CD4-positive, alpha-beta T cell (primary cell): ENCODE measurements around the gene KCNC4. TPM values are rescaled to one million over a fixed set of nuclear protein-coding genes. Genes with fewer than 3 reads are reported as not detected.

Source experiments
- ATAC-seq: fragments of 200-7000 bp; cut with Tn5 transposase; one replicate; pipeline ENCODE4 v1.10.0; 2022; ENCODE audit warnings: mild to moderate bottlenecking; ENCODE audit not compliant: poor library complexity
- CTCF ChIA-PET: fragments of 350-600 bp; sonication (Branson Sonifier 250); formaldehyde crosslinking; loops from one replicate; lab custom pipeline; 2021; ENCODE audit warnings: antibody characterized with exemption, inconsistent platforms; lab: Charles Lee
- POLR2A ChIA-PET: fragments of 350-600 bp; sonication (Branson Sonifier 250); formaldehyde crosslinking; loops from one replicate; lab custom pipeline; 2021; ENCODE audit warnings: antibody characterized with exemption, inconsistent platforms; lab: Charles Lee
- DNase-seq, 14 experiments: peaks; one replicate each; pipeline ENCODE4 v3.0.0-alpha.2; 2013 to 2020; ENCODE audit warnings: mixed read lengths in 2 of 14
- H3K27ac ChIP-seq, 2 donors: one replicate each; pipeline versions ENCODE4 v1.5.1 to v1.7.0; 2013; ENCODE audit warnings: low read length in 2 of 2, low read depth in 1 of 2, mild to moderate bottlenecking in 1 of 2
- H3K27me3 ChIP-seq, 2 experiments: 1 replicate in 1 of 2; 2 replicates in 1 of 2; pipeline versions ENCODE4 v1.6.1 to v1.7.0; 2013; ENCODE audit warnings: low read length in 2 of 2, control low read depth in 1 of 2, mild to moderate bottlenecking in 1 of 2, moderate library complexity in 1 of 2; ENCODE audit not compliant: insufficient read depth in 2 of 2, control insufficient read depth in 1 of 2
- H3K36me3 ChIP-seq: one replicate; pipeline ENCODE4 v1.6.1; 2013; ENCODE audit warnings: low read length, control low read depth; ENCODE audit not compliant: insufficient read depth
- H3K4me1 ChIP-seq: one replicate; pipeline ENCODE4 v1.6.1; 2013; ENCODE audit warnings: low read length, control low read depth; ENCODE audit not compliant: insufficient read depth
- H3K4me3 ChIP-seq: one replicate; pipeline ENCODE4 v1.5.1; 2013; ENCODE audit warnings: mild to moderate bottlenecking, low read length, moderate library complexity
- H3K9me3 ChIP-seq, 2 experiments: 1 replicate in 1 of 2; 2 replicates in 1 of 2; pipeline versions ENCODE4 v1.6.1 to v1.7.0; 2013; ENCODE audit warnings: low read length in 2 of 2, mild to moderate bottlenecking in 2 of 2, control low read depth in 1 of 2, moderate library complexity in 1 of 2; ENCODE audit not compliant: control insufficient read depth in 1 of 2, insufficient read depth in 1 of 2
- H3K27ac Mint-ChIP-seq: one replicate; pipeline ENCODE4 v1.8.0; 2020; ENCODE audit warnings: mixed read lengths
- H3K27me3 Mint-ChIP-seq: one replicate; pipeline ENCODE4 v1.8.0; 2021; ENCODE audit warnings: mixed read lengths
- H3K36me3 Mint-ChIP-seq: one replicate; pipeline ENCODE4 v1.8.0; 2021; ENCODE audit warnings: low read depth, mixed read lengths
- H3K4me1 Mint-ChIP-seq: one replicate; pipeline ENCODE4 v1.8.0; 2021; ENCODE audit warnings: low read depth, mixed read lengths
- H3K4me3 Mint-ChIP-seq: one replicate; pipeline ENCODE4 v1.8.0; 2020; ENCODE audit warnings: mild to moderate bottlenecking, mixed read lengths
- H3K9me3 Mint-ChIP-seq: one replicate; pipeline ENCODE4 v1.8.0; 2020; ENCODE audit warnings: mixed read lengths
- CTCF ChIP-seq: fragments of 200-600 bp; IDR thresholded peaks from one replicate; pipeline ENCODE4 v1.8.0; 2022; ENCODE audit warnings: antibody characterized with exemption, mild to moderate bottlenecking
- intact Hi-C, 2 experiments: fragments of 100-400 bp; cut with DNase I in 1 of 2; cut with micrococcal nuclease in 1 of 2; formaldehyde crosslinking; loops; one replicate each; pipeline versions ENCODE4 v1.15.1 to v1.9.0; 2023 to 2025; cut with DNase I, micrococcal nuclease
- total RNA-seq, 174 experiments: library from RNA in 2 of 174; stranded (reverse) in 2 of 174; gene quantifications; one replicate each; pipeline ENCODE4 v1.2.3 and lab custom pipeline; 2021 to 2026

The KCNC4 gene
- total RNA-seq, 2 experiments from 2014 or later, result 16.5 to 17.7 TPM

GRCh38 chr1:110237386-110238152, 27.5 kb downstream of the KCNC4 start:
- Mint-ChIP-seq H3K27me3 (no peaks in the 10 kb centered on the region), H3K9me3 (no peaks in the 10 kb centered on the region), H3K36me3 (peaks cover 9% of the 10 kb centered on the region), H3K27ac (no peak overlapping the region), H3K4me1 (no peaks in the 10 kb centered on the region), H3K4me3 (no peak overlapping the region)
- ChIA-PET CTCF (interaction anchor here (0.8 kb wide), 1 partner anchor 223 kb away, joined by 4 read pairs; no protein-coding TSS in a partner anchor), POLR2A (no interaction called here)
- H3K27me3 ChIP-seq, result no peaks in the 10 kb centered on the region
- no peak overlapping the region for H3K4me3 ChIP-seq
- no peak for ATAC-seq
- H3K4me1 ChIP-seq, result no peaks in the 10 kb centered on the region
- no peaks in the 10 kb centered on the region for H3K9me3 ChIP-seq
- DNase-seq, result no peak
- H3K36me3 ChIP-seq, result no peaks in the 10 kb centered on the region
- H3K27ac ChIP-seq, result no peak overlapping the region
- intact Hi-C loops, result no loop called here
- TF ChIP-seq CTCF, result no peak

- intact Hi-C loops, result no loop called here
- Histone ChIP-seq H3K27me3 (no peaks in the 10 kb centered on the region), H3K4me3 (no peak overlapping the region), H3K9me3 (no peaks in the 10 kb centered on the region), H3K27ac (no peak overlapping the region), H3K4me1 (peaks cover 5% of the 10 kb centered on the region), H3K36me3 (no peaks in the 10 kb centered on the region)
- ATAC-seq (no peak), DNase-seq (no peak)
- Mint-ChIP-seq H3K27ac (no peak overlapping the region), H3K4me1 (no peaks in the 10 kb centered on the region), H3K9me3 (no peaks in the 10 kb centered on the region), H3K36me3 (peaks cover 1% of the 10 kb centered on the region), H3K27me3 (no peaks in the 10 kb centered on the region), H3K4me3 (no peak overlapping the region)
- CTCF ChIA-PET, result no interaction called here
- no peak for TF ChIP-seq CTCF
- POLR2A ChIA-PET, result interaction anchor here (1.1 kb wide), 1 partner anchor 552 kb away, joined by 3 read pairs; the partner anchor contains the start of gene GSTM1
Measured at GRCh38 chr1:110239441-110240430, 29.6 kb downstream of the KCNC4 start.

DNA sequence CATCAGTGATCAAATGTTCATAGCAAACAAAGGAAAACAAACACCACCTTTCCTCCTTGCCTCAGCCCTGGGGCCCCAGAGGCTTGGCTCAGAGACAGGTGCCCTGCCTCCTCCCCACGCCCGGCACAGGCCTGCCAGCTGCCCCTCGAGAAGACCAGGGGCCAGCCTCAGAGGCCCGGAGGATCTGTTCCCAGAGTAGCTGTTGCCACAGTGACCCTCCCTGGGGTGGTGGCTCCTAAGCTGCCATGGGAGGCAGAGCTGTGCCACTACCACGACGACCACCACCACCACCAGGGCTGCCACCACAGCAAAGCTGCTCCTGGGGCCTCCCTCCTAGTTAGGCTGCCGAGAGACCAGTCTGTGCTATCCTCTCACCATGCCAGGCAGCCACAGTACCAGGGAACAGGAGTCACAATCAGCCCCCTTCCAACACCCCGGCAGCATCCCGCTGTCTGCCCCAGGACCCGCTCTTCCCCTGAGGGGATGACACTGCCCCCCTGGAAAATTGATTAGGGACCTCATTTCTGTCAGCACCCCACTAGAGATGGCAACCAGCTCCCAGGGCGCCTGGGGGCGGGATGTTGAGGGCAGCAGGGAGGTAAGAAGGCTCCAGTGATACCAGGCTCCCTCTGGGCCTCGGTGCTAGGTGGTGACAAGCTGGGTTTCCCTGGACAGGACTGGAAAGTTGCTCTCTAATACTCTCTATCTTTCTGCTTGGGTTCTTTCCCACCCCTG, 30.5 kb downstream of the KCNC4 start:
- no peaks in the 10 kb centered on the region for H3K27me3 ChIP-seq
- H3K27me3 Mint-ChIP-seq, result no peaks in the 10 kb centered on the region
- POLR2A ChIA-PET, result no interaction called here
- DNase-seq (no peak), ATAC-seq (no peak)
- intact Hi-C loops, result no loop called here
- no peaks in the 10 kb centered on the region for H3K9me3 Mint-ChIP-seq
- H3K4me1 ChIP-seq, result peaks cover 5% of the 10 kb centered on the region
- no peaks in the 10 kb centered on the region for H3K36me3 Mint-ChIP-seq
- no peaks in the 10 kb centered on the region for H3K9me3 ChIP-seq
- CTCF ChIA-PET, result no interaction called here
- no peak overlapping the region for H3K4me3 Mint-ChIP-seq
- no peaks in the 10 kb centered on the region for H3K4me1 Mint-ChIP-seq
- no peaks in the 10 kb centered on the region for H3K36me3 ChIP-seq
- TF ChIP-seq CTCF, result no peak
- H3K4me3 ChIP-seq, result no peak overlapping the region
- H3K27ac Mint-ChIP-seq, result no peak overlapping the region
- no peak overlapping the region for H3K27ac ChIP-seq
